ENCODE data around the gene DVL1. TPM values are rescaled to one million over a fixed set of nuclear protein-coding genes. Genes with fewer than 3 reads are reported as not detected.
A peak's percentile ranks its signal among the peaks of the same experiment; 100 is the strongest.

DVL1 gene
- total RNA-seq, 1 donor from 2014 or later, result 78.6 TPM

DNA sequence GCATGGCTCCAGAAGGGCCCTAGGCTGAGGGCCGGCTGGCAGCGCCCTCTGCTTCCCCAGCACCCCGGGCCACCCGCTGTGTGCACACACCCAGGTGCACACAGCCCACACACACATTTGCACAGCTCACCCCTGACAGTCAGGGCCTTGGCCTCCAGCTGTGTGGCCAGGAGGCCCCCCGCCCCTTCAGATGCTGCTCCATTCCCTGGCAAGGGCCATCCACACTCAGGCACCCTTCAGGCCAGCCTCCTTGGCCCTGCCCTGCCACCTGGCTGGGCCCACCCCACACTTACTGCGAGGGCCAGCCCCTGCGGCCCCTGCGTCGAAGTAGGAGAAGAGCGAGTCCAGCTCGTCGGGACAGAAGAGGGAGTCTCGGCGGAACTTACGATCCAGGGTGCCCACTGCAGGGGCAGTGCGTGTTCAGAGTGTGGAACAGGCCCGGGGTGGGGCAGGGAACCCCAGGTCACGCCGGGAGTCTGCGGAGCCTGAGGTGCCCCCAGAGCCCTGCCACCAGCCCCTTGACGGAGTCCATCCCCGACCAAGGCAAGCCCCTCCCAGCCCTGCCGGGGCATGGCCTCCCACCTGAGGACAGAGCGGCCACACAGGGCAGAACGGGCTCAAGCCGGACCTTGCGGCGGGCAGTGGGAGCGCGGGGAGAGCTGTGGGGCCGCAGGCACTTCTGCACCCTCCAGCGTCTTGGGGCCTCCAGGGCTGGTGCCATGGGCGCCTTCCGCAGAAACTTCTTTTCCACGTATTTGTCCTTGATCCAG, 53.9 kb downstream of the DVL1 start:
- TF ChIP-seq, protein P1, sequence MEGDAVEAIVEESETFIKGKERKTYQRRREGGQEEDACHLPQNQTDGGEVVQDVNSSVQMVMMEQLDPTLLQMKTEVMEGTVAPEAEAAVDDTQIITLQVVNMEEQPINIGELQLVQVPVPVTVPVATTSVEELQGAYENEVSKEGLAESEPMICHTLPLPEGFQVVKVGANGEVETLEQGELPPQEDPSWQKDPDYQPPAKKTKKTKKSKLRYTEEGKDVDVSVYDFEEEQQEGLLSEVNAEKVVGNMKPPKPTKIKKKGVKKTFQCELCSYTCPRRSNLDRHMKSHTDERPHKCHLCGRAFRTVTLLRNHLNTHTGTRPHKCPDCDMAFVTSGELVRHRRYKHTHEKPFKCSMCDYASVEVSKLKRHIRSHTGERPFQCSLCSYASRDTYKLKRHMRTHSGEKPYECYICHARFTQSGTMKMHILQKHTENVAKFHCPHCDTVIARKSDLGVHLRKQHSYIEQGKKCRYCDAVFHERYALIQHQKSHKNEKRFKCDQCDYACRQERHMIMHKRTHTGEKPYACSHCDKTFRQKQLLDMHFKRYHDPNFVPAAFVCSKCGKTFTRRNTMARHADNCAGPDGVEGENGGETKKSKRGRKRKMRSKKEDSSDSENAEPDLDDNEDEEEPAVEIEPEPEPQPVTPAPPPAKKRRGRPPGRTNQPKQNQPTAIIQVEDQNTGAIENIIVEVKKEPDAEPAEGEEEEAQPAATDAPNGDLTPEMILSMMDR (conservative IDR thresholded peaks at IDR 0.05; ENCODE audit: low read depth, low read length), result no peak
- H3K4me3 ChIP-seq (ENCODE audit: low read depth, low read length), result no peak overlapping the region
- DNase-seq (ENCODE audit: low read depth), result no peak

DNA sequence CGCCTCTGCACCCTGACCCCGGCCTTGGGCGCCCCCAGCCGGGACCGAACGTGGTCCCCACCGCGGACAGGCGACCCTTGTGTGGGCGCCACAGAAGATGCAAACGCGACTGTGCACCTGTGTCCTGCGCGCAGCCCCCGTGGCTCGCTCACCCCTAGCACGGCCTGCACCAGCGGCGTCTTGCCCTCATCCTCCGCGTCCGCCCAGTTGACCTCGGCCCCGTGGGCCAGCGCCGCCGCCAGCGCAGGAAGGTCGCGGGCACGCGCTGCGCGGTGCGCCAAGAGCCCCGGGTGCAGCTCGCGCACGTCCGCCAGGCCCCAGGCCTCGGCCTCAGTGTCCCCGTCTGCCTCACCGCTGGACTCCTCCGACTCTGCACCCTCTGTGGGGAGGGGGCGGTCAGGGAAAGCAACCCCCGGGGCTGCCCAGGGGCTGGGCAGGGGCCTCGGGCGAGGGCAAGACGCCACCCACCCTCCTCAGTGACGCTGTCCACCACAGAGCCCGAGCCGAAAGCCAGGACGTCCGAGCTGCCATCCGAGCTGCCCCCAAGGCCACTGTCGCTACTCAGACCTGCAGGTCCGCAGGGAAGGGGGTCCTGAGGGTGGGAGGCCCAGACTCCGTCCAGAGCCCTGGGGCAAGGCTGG, 54.8 kb downstream of the DVL1 start:
- TF ChIP-seq, protein P1 (conservative IDR thresholded peaks at IDR 0.05; ENCODE audit: low read depth, low read length), result no peak
- no peak overlapping the region for H3K4me3 ChIP-seq (ENCODE audit: low read depth, low read length)
- DNase-seq (ENCODE audit: low read depth), result no peak

DNA sequence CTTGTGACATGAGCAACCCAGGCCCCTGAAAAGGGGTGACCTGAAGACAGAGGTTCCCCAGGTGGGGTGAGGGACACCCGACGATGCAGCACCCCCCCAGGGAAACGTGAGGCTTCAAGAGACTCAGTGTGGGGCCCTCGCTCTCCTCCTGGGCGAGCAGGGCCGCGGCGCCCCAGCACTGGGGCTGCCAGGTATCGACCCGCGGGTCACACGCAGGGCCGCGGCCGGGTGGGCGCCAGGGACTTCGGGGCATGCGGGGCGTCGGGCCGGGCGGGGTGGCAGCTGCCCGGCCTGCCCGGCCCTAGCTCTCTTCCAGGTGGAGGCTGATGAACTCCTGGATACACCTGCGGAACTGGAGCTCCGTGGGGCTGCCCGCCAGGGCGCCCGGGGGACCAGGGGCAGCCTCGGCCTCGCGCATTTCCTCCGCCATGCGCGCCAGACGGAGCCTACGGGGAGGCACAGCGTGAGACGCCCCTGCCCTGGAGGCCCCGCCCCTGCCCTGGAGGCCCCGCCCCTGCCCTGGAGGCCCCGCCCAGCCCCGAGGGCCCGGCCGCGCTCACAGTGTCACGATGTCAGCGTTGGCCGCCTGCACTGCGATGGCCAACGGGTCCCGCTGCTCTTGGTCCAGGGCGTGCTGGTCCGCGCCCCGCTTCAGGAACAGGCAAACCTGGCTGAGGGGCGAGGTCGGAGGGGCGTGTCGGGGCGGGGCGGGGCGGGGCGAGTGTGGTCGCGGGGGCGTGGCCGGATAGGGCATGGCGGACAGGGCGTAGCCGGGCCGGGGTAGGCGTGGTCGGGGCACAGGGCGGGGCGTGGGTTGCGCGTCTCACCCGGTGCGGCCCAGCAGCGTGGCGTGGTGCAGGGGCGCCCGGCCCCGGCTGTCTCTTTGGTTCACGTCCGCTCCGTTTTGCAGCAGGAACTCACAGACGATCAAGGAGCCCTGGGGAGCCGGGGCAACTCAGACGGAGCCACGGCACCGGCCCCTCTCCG, 55.7 kb downstream of the DVL1 start:
- DNase-seq (ENCODE audit: low read depth), result no peak
- TF ChIP-seq, protein P1 (conservative IDR thresholded peaks at IDR 0.05; ENCODE audit: low read depth, low read length), result no peak
- H3K4me3 ChIP-seq (ENCODE audit: low read depth, low read length), result no peak overlapping the region

DNA sequence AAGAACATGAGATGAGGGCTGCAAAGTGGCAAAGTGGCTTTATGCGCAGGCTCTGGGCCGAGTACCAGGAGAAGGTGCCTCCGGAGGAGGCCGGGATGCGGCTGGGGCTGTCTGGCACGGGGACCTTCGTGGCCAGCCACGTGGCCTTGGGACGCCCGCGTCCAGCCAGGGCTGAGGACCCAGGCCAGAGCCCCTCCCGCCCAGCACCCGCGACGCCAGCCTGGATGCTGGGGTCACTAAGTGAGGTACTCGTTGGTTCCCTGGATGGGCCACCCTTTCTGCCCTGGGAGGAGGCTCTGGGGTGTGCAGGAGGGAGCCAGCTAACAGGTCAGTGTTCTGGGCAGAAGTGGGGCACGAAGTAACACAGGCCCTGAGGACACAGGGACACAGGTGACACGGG, 56.4 kb downstream of the DVL1 start:
- TF ChIP-seq, protein P1 (conservative IDR thresholded peaks at IDR 0.05; ENCODE audit: low read depth, low read length), result no peak
- no peak overlapping the region for H3K4me3 ChIP-seq (ENCODE audit: low read depth, low read length)
- DNase-seq (ENCODE audit: low read depth), result no peak

DNA sequence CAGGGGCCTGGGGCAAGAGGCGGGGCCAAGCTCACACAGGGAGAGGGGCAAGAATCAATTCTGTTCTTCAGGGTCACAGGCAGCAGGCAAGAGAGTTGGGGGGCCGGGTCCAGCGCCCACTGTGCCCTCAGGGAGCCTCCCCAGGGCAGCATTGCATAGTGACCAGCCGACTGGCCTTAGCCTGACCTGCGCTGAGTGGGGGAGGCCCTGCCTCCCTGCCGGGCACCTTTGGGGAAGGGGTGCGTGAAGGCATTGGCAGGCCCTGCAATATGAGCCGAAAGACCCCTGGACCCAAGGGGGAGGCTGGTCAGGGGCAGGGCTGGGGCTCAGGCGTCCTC, 56.8 kb downstream of the DVL1 start:
- TF ChIP-seq, protein P1 (conservative IDR thresholded peaks at IDR 0.05; ENCODE audit: low read depth, low read length), result no peak
- no peak for DNase-seq (ENCODE audit: low read depth)
- no peak overlapping the region for H3K4me3 ChIP-seq (ENCODE audit: low read depth, low read length)

DNA sequence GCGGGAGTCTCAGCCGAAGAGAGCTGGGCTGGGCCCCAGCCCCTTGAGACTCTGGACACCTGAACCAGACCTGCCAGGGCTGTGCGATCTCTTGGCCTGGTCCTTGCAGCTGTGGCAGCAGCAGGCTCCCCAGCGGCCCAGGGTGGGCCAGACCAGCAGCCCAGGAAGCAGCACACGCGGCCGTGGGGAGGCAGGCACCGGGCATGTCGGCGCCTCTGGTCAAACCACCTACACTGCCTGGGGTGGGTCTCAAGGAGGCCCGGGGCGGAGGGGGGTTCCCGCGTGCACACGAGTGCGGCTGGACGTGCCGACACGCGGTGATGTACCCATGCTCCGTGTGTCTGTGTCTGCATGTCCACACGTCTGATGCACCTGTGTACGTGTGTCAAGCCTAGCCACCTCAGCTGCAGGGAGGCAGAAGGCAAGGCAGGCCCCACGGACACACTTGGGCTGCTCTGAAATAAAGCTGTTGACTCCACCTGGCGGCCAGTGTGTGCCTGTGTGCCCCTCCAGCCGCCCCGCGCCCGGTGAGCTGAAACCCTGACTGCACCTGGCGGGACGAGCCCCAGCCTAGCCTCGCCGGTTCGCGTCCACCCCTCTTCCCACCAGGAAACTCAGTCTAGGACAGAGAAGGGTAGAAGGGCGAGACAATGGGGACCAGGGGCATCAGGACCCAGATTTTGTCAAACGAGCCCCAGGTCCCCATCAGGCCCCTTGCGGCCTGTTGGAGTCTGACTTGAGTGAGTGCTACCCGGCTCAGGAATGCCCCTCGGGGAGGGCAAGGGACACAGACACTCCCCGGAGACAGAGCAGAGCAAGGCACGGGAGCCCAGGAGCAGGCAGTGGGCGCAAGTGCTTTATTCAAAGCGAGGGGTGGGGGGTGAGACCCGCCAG, 57.4 kb downstream of the DVL1 start:
- no peak overlapping the region for H3K4me3 ChIP-seq (ENCODE audit: low read depth, low read length)
- no peak for DNase-seq (ENCODE audit: low read depth)
- TF ChIP-seq, protein P1 (conservative IDR thresholded peaks at IDR 0.05; ENCODE audit: low read depth, low read length), result peak; percentile 63

Data from epithelial cell of proximal tubule (primary cell).